DND-41 (cell line): ENCODE data around the gene C6orf136.

Source experiments
- ATAC-seq: fragments of 200-7000 bp; cut with Tn5 transposase; 3 replicates; pipeline ENCODE4 v1.9.1; 2021; ENCODE audit warnings: low read depth; ENCODE audit not compliant: insufficient read depth
- DNase-seq: peaks from one replicate; pipeline ENCODE4 v3.0.0-alpha.2; 2020
- H2AFZ ChIP-seq: 2 replicates; pipeline ENCODE4 v1.6.0; 2012; ENCODE audit warnings: low read depth, low read length
- H3K27ac ChIP-seq: 2 replicates; pipeline ENCODE4 v1.5.1; 2012; ENCODE audit warnings: low read length, inconsistent platforms
- H3K27me3 ChIP-seq: fragments of 200-600 bp; sonication (generic); 2 replicates; pipeline ENCODE4 v1.6.0; 2012; ENCODE audit warnings: low read length, mild to moderate bottlenecking, inconsistent platforms; ENCODE audit not compliant: insufficient read depth, poor library complexity
- H3K36me3 ChIP-seq: 2 replicates; pipeline ENCODE4 v1.5.1; 2012; ENCODE audit warnings: low read length, inconsistent platforms; ENCODE audit not compliant: insufficient read depth
- H3K4me1 ChIP-seq: 2 replicates; pipeline ENCODE4 v1.5.1; 2012; ENCODE audit warnings: mild to moderate bottlenecking, low read length; ENCODE audit not compliant: insufficient read depth
- H3K4me2 ChIP-seq: 2 replicates; pipeline ENCODE4 v1.6.0; 2012; ENCODE audit warnings: mild to moderate bottlenecking, moderate library complexity, low read length, inconsistent platforms; ENCODE audit not compliant: insufficient read depth
- H3K4me3 ChIP-seq, 2 experiments: fragments of 200-600 bp in 1 of 2; shearing (Covaris generic) in 1 of 2; 2 replicates each; pipeline ENCODE4 v1.5.1; 2012 to 2016; ENCODE audit warnings: inconsistent platforms in 2 of 2, low read length in 2 of 2, mild to moderate bottlenecking in 2 of 2, low read depth in 1 of 2, moderate library complexity in 1 of 2
- H3K79me2 ChIP-seq: 2 replicates; pipeline ENCODE4 v1.6.0; 2012; ENCODE audit warnings: low read length, inconsistent platforms; ENCODE audit not compliant: insufficient read depth
- H3K9ac ChIP-seq: 2 replicates; pipeline ENCODE4 v1.6.0; 2012; ENCODE audit warnings: low read depth, mild to moderate bottlenecking, inconsistent platforms, low read length, moderate library complexity
- H3K9me3 ChIP-seq: 2 replicates; pipeline ENCODE4 v1.5.1; 2012; ENCODE audit warnings: low read length, moderate library complexity, mild to moderate bottlenecking, inconsistent platforms; ENCODE audit not compliant: insufficient read depth, severe bottlenecking
- H4K20me1 ChIP-seq: 2 replicates; pipeline ENCODE4 v1.6.0; 2012; ENCODE audit warnings: low read length; ENCODE audit not compliant: insufficient read depth
- CTCF ChIP-seq: IDR thresholded peaks from 2 replicates; pipeline ENCODE4 v1.5.1; 2012; ENCODE audit warnings: borderline replicate concordance, low read length, moderate library complexity, mild to moderate bottlenecking; ENCODE audit not compliant: poor library complexity, severe bottlenecking; ENCODE audit errors: extremely low read depth
- EZH2 ChIP-seq: IDR thresholded peaks from 3 replicates; pipeline ENCODE4 v1.6.1; 2012; ENCODE audit warnings: borderline replicate concordance, low read depth, mild to moderate bottlenecking, moderate library complexity, low read length, inconsistent platforms; ENCODE audit not compliant: severe bottlenecking

The C6orf136 gene

GRCh38 chr6:30644769-30645168 lies 2.2 kb upstream of the C6orf136 start:
- H3K36me3 ChIP-seq, result peaks cover 65% of the 10 kb centered on the region
- no peaks in the 10 kb centered on the region for H3K9me3 ChIP-seq
- no peak overlapping the region for H2AFZ ChIP-seq
- ATAC-seq (no peak), DNase-seq (no peak)
- peaks cover 57% of the 10 kb centered on the region for H3K79me2 ChIP-seq
- H3K4me1 ChIP-seq, result peaks cover 32% of the 10 kb centered on the region
- H3K9ac ChIP-seq, result no peak overlapping the region
- peaks cover 9% of the 10 kb centered on the region; the same call in 1 of the 2 replicates for H4K20me1 ChIP-seq
- no peak overlapping the region for H3K4me3 ChIP-seq
- no peaks in the 10 kb centered on the region for H3K27me3 ChIP-seq
- no peak overlapping the region for H3K4me2 ChIP-seq
- TF ChIP-seq EZH2 (no peak), CTCF (no peak)
- H3K27ac ChIP-seq, result no peak overlapping the region

GRCh38 chr6:30645989-30646388 lies 944 bp upstream of the C6orf136 start:
- Histone ChIP-seq H3K27me3 (no peaks in the 10 kb centered on the region), H3K9ac (peak overlapping the region; percentile 96), H2AFZ (no peak overlapping the region), H3K4me3 (peak overlapping the region in 1 of 2 experiments; percentile 98; a peak in 2 of 4 replicates), H3K4me1 (peaks cover 32% of the 10 kb centered on the region), H3K36me3 (peaks cover 60% of the 10 kb centered on the region), H3K27ac (peak overlapping the region; percentile 19), H4K20me1 (peaks cover 9% of the 10 kb centered on the region; the same call in 1 of the 2 replicates), H3K9me3 (no peaks in the 10 kb centered on the region), H3K79me2 (peaks cover 62% of the 10 kb centered on the region), H3K4me2 (peak overlapping the region; percentile 68)
- DNase-seq (no peak), ATAC-seq (no peak)
- TF ChIP-seq CTCF (no peak), EZH2 (no peak)

GRCh38 chr6:30647242-30648116 lies 546 bp downstream of the C6orf136 start:
- TF ChIP-seq EZH2 (no peak), CTCF (no peak)
- H4K20me1 ChIP-seq, result peaks cover 9% of the 10 kb centered on the region; the same call in 1 of the 2 replicates
- H3K27ac ChIP-seq, result peak overlapping the region; percentile 95
- ATAC-seq (peak; percentile 79), DNase-seq (peak; percentile 74)
- H3K4me2 ChIP-seq, result peak overlapping the region; percentile 68
- peak overlapping the region; percentile 94 to 98 for H3K4me3 ChIP-seq
- H3K4me1 ChIP-seq, result peaks cover 32% of the 10 kb centered on the region
- peak overlapping the region; percentile 96 for H3K9ac ChIP-seq
- H3K36me3 ChIP-seq, result peaks cover 61% of the 10 kb centered on the region
- no peaks in the 10 kb centered on the region for H3K27me3 ChIP-seq
- H2AFZ ChIP-seq, result peak overlapping the region; percentile 95
- H3K9me3 ChIP-seq, result no peaks in the 10 kb centered on the region
- H3K79me2 ChIP-seq, result peaks cover 62% of the 10 kb centered on the region
